ENCODE results near the gene ELMOD2. TPM values are rescaled to one million over a fixed set of nuclear protein-coding genes. Genes with fewer than 3 reads are reported as not detected.
A peak's percentile ranks its signal among the peaks of the same experiment; 100 is the strongest.

The ELMOD2 gene
- total RNA-seq, 2 experiments from 2014 or later: 12.3 to 14.9 TPM

DNA sequence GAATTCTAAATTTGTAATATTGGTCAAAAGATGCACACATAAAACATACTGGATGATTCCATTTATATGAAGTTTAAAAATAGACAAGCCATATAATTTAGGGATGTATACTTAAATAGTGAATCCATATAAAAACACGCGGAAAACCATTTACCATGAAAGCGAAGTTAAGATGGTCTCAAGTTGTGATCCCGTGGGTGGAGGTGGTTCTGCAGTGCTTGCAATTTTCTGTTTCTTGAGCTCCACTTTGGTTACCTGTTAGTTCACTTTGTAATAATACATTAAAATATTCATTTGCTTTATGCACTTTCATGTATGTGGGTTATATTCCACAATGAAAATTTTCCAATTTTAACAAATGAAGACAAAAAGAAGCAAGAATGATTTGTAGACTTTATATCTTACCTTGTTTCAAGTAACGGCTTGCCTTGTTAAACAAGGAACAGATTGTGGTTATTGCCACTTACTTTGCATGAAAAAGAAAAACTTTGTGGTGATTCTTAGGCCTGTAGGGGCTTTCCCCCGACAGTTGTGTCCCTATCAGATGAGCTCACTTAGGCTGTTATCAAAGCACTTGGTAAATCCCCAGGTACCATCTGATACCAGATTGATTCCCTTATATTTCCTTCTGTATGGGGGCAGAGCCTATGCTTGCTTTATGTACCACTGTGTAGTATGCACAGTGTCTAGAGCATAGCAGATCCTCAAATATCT lies 32.6 kb downstream of the ELMOD2 start:
- Histone ChIP-seq H3K27me3 (ENCODE audit: control insufficient read depth in 1 of 2, insufficient read depth in 2 of 2, low read length in 2 of 2) (no peaks in the 10 kb centered on the region), H3K27ac (ENCODE audit: low read depth in 1 of 2, low read length in 2 of 2) (no peak overlapping the region), H3K9me3 (ENCODE audit: control insufficient read depth in 1 of 2, insufficient read depth in 1 of 2, low read length in 2 of 2) (no peaks in the 10 kb centered on the region), H3K4me1 (ENCODE audit: insufficient read depth, low read length) (peaks cover 6% of the 10 kb centered on the region), H3K4me3 (ENCODE audit: low read length) (no peak overlapping the region), H3K36me3 (ENCODE audit: insufficient read depth, low read length) (peaks cover 5% of the 10 kb centered on the region)
- peaks cover 13% of the 10 kb centered on the region for H3K36me3 Mint-ChIP-seq (ENCODE audit: low read depth)
- intact Hi-C loops (cut with DNase I, micrococcal nuclease): no loop called here
- TF ChIP-seq, protein P1, sequence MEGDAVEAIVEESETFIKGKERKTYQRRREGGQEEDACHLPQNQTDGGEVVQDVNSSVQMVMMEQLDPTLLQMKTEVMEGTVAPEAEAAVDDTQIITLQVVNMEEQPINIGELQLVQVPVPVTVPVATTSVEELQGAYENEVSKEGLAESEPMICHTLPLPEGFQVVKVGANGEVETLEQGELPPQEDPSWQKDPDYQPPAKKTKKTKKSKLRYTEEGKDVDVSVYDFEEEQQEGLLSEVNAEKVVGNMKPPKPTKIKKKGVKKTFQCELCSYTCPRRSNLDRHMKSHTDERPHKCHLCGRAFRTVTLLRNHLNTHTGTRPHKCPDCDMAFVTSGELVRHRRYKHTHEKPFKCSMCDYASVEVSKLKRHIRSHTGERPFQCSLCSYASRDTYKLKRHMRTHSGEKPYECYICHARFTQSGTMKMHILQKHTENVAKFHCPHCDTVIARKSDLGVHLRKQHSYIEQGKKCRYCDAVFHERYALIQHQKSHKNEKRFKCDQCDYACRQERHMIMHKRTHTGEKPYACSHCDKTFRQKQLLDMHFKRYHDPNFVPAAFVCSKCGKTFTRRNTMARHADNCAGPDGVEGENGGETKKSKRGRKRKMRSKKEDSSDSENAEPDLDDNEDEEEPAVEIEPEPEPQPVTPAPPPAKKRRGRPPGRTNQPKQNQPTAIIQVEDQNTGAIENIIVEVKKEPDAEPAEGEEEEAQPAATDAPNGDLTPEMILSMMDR (IDR thresholded peaks at IDR 0.05): no peak
- DNase-seq: peak in 3 of 14 experiments; percentile 38 to 68 (median 66)
- peaks cover 22% of the 10 kb centered on the region for H3K4me1 Mint-ChIP-seq (ENCODE audit: low read depth)
- ChIA-PET CTCF (no interaction called here), POLR2A (interaction anchor here (1.3 kb wide), 1 partner anchor 32 kb away, joined by 3 read pairs; no protein-coding TSS in a partner anchor)
- H3K9me3 Mint-ChIP-seq: no peaks in the 10 kb centered on the region
- H3K27ac Mint-ChIP-seq: no peak overlapping the region
- H3K4me3 Mint-ChIP-seq: no peak overlapping the region
- peak; percentile 94 for ATAC-seq (ENCODE audit: poor library complexity)
- H3K27me3 Mint-ChIP-seq: no peaks in the 10 kb centered on the region

DNA sequence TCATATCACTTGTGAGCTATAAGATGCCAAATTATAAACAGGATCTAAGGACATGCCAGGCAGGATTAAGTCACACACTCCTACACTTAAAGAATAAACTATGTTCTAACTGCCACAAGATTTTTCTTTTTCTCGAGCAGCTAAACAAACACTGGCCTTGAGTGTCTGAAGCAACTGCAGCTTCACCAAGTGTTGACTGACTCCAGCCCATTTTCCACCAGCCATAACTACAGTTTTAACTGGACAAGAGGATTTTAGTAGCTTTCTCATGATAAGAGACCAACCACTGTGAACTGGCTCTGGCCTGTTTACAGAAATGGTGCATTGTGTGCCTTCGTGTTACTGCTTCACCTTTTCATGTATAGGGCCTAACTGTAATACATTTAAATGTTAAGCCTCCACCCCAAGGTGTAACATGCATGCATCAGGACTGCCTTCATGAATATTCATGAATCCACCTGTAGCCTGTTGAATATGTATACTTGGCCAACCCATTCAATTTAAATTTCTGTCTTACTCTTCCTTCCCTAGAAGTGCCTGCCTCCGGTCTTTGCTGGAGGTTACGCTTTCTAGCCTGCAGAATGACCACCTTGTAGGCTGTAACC lies 34.0 kb downstream of the ELMOD2 start:
- no peak overlapping the region for H3K27ac Mint-ChIP-seq
- intact Hi-C loops (cut with DNase I, micrococcal nuclease): no loop called here
- Histone ChIP-seq H3K9me3 (ENCODE audit: control insufficient read depth in 1 of 2, insufficient read depth in 1 of 2, low read length in 2 of 2) (no peaks in the 10 kb centered on the region), H3K27me3 (ENCODE audit: control insufficient read depth in 1 of 2, insufficient read depth in 2 of 2, low read length in 2 of 2) (no peaks in the 10 kb centered on the region), H3K27ac (ENCODE audit: low read depth in 1 of 2, low read length in 2 of 2) (no peak overlapping the region), H3K4me3 (ENCODE audit: low read length) (no peak overlapping the region), H3K4me1 (ENCODE audit: insufficient read depth, low read length) (peaks cover 6% of the 10 kb centered on the region), H3K36me3 (ENCODE audit: insufficient read depth, low read length) (peaks cover 4% of the 10 kb centered on the region)
- ATAC-seq (ENCODE audit: poor library complexity) (no peak), DNase-seq (no peak)
- no peak overlapping the region for H3K4me3 Mint-ChIP-seq
- peaks cover under 1% of the 10 kb centered on the region for H3K27me3 Mint-ChIP-seq
- H3K9me3 Mint-ChIP-seq: no peaks in the 10 kb centered on the region
- ChIA-PET CTCF (no interaction called here), POLR2A (no interaction called here)
- H3K4me1 Mint-ChIP-seq (ENCODE audit: low read depth): peaks cover 22% of the 10 kb centered on the region
- H3K36me3 Mint-ChIP-seq (ENCODE audit: low read depth): peaks cover 2% of the 10 kb centered on the region
- TF ChIP-seq, protein P1 (IDR thresholded peaks at IDR 0.05): no peak

DNA sequence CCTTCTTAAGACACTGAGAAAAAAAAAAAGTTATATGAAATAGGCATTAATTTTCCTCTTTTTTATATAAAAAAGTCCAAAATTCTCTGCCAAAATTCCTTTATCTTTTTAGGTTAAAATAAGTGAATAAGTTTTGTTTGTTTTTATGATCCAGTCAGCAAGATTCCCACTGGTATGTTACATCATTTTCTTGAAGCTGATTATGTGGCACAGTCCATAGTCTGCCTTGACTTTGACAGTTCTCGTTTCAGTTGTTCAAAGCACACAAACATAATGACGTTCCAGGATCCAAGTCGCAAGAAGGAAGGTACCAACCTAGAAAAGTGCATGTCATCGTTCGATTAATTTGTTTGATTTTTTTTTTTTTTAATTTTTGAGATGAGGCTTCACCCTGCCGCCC lies 35.7 kb downstream of the ELMOD2 start:
- H3K4me3 ChIP-seq (ENCODE audit: low read length): no peak overlapping the region
- intact Hi-C loops (cut with DNase I, micrococcal nuclease): no loop called here

More for the DNA sequence above, 35.7 kb downstream of the ELMOD2 start:
- Mint-ChIP-seq H3K27me3 (peaks cover 5% of the 10 kb centered on the region), H3K27ac (no peak overlapping the region), H3K4me3 (no peak overlapping the region), H3K4me1 (ENCODE audit: low read depth) (peaks cover 22% of the 10 kb centered on the region), H3K36me3 (ENCODE audit: low read depth) (no peaks in the 10 kb centered on the region), H3K9me3 (no peaks in the 10 kb centered on the region)
- no peak overlapping the region for H3K27ac ChIP-seq (ENCODE audit: low read depth in 1 of 2, low read length in 2 of 2)
- CTCF ChIA-PET: no interaction called here
- POLR2A ChIA-PET: no interaction called here
- H3K27me3 ChIP-seq (ENCODE audit: control insufficient read depth in 1 of 2, insufficient read depth in 2 of 2, low read length in 2 of 2): peaks cover 2% of the 10 kb centered on the region in 2 experiments
- no peaks in the 10 kb centered on the region for H3K9me3 ChIP-seq (ENCODE audit: control insufficient read depth in 1 of 2, insufficient read depth in 1 of 2, low read length in 2 of 2)
- ATAC-seq (ENCODE audit: poor library complexity): no peak
- H3K36me3 ChIP-seq (ENCODE audit: insufficient read depth, low read length): no peaks in the 10 kb centered on the region
- TF ChIP-seq, protein P1 (IDR thresholded peaks at IDR 0.05): no peak
- DNase-seq: no peak
- peaks cover 6% of the 10 kb centered on the region for H3K4me1 ChIP-seq (ENCODE audit: insufficient read depth, low read length)

All from CD4-positive, alpha-beta T cell (primary cell).